HTR-8/SVneo (cell line): ENCODE results near the gene SECISBP2L.

Experiments
- DNase-seq: peaks from one replicate; pipeline ENCODE4 v3.0.0; 2011; ENCODE audit warnings: low spot score, mixed read lengths; ENCODE audit not compliant: insufficient read length
- FAIRE-seq: peaks from 2 replicates; lab custom pipeline; 2011; peaks lifted over from hg19 to GRCh38; lab: Jason Lieb, UNC

The SECISBP2L gene

GRCh38 chr15:49024840-49025239 lies 21.4 kb downstream of the SECISBP2L start:
- FAIRE-seq (no peak), DNase-seq (no peak)

GRCh38 chr15:49023354-49023753 lies 22.9 kb downstream of the SECISBP2L start:
- DNase-seq, result no peak
- no peak for FAIRE-seq

- DNase-seq (no peak), FAIRE-seq (no peak)
Observed at GRCh38 chr15:49015896-49016295, 30.4 kb downstream of the SECISBP2L start.

GRCh38 chr15:48999314-48999713 lies 46.9 kb downstream of the SECISBP2L start:
- DNase-seq (no peak), FAIRE-seq (no peak)

GRCh38 chr15:48996276-48996675 lies 50.0 kb downstream of the SECISBP2L start:
- no peak for DNase-seq
- FAIRE-seq, result no peak

- DNase-seq (no peak), FAIRE-seq (no peak)
Observed at GRCh38 chr15:48993380-48993779, 52.9 kb downstream of the SECISBP2L start.

GRCh38 chr15:48992545-48992944 lies 53.7 kb downstream of the SECISBP2L start:
- FAIRE-seq, result no peak
- no peak for DNase-seq

GRCh38 chr15:48992096-48992495 lies 54.1 kb downstream of the SECISBP2L start:
- DNase-seq (no peak), FAIRE-seq (no peak)

GRCh38 chr15:48989170-48989569 lies 57.1 kb downstream of the SECISBP2L start:
- FAIRE-seq (no peak), DNase-seq (no peak)

- FAIRE-seq (no peak), DNase-seq (no peak)
Observed at GRCh38 chr15:48987142-48987541, 59.1 kb downstream of the SECISBP2L start.

GRCh38 chr15:48986240-48986639 lies 60.0 kb downstream of the SECISBP2L start:
- no peak for FAIRE-seq
- no peak for DNase-seq

- FAIRE-seq, result no peak
- DNase-seq, result no peak
Observed at GRCh38 chr15:48985516-48985915, 60.7 kb downstream of the SECISBP2L start.

GRCh38 chr15:48984811-48985352 lies 61.4 kb downstream of the SECISBP2L start:
- FAIRE-seq, result no peak
- no peak for DNase-seq

GRCh38 chr15:48984021-48984710 lies 62.1 kb downstream of the SECISBP2L start:
- FAIRE-seq, result no peak
- DNase-seq, result no peak

GRCh38 chr15:48983300-48983699 lies 62.9 kb downstream of the SECISBP2L start:
- FAIRE-seq, result no peak
- DNase-seq, result no peak

- no peak for FAIRE-seq
- DNase-seq, result no peak
Observed at GRCh38 chr15:48981941-48982340, 64.3 kb downstream of the SECISBP2L start.

- DNase-seq (no peak), FAIRE-seq (no peak)
Observed at GRCh38 chr15:48978638-48979037, 67.6 kb downstream of the SECISBP2L start.

GRCh38 chr15:48976444-48977088 lies 69.7 kb downstream of the SECISBP2L start:
- no peak for FAIRE-seq
- DNase-seq, result no peak

- no peak for FAIRE-seq
Observed at GRCh38 chr15:48975472-48976419, 70.5 kb downstream of the SECISBP2L start.

GRCh38 chr15:48974882-48975281 lies 71.4 kb downstream of the SECISBP2L start:
- no peak for FAIRE-seq
- no peak for DNase-seq

More at GRCh38 chr15:48975472-48976419, 70.5 kb downstream of the SECISBP2L start:
- DNase-seq, result peak; percentile 71
